SK-N-SH (cell line): ENCODE measurements around the gene CNTNAP2.

Experiments used
- CTCF ChIP-seq: fragments of 200-600 bp; sonication (generic); IDR thresholded peaks from 2 replicates; pipeline ENCODE4 v1.6.1; 2017; ENCODE audit warnings: antibody characterized with exemption, mild to moderate bottlenecking, moderate library complexity
- ELF1 ChIP-seq: IDR thresholded peaks from 2 replicates; pipeline ENCODE4 v1.4.0; 2012
- EZH2phosphoT487 ChIP-seq: fragments of 200-600 bp; sonication (generic); IDR thresholded peaks from 2 replicates; pipeline ENCODE4 v1.6.1; 2017; ENCODE audit warnings: low read depth, mixed run types, mild to moderate bottlenecking, antibody characterized with exemption, moderate library complexity, borderline replicate concordance
- FOSL2 ChIP-seq: IDR thresholded peaks from 2 replicates; pipeline ENCODE4 v1.4.0; 2012; ENCODE audit warnings: low read depth, mild to moderate bottlenecking, moderate library complexity, borderline replicate concordance
- IRF3 ChIP-seq: fragments of 150-350 bp; IDR thresholded peaks from 2 replicates; pipeline ENCODE4 v1.6.1; 2016; ENCODE audit warnings: mild to moderate bottlenecking, low read depth, low read length
- JUND ChIP-seq: IDR thresholded peaks from 2 replicates; pipeline ENCODE4 v1.4.0; 2012
- MAX ChIP-seq: IDR thresholded peaks from 2 replicates; pipeline ENCODE4 v1.4.0; 2012; ENCODE audit warnings: low read depth
- NRF1 ChIP-seq: IDR thresholded peaks from 2 replicates; pipeline ENCODE4 v1.6.1; 2012; ENCODE audit warnings: low read depth, mild to moderate bottlenecking, low read length
- PBX3 ChIP-seq: IDR thresholded peaks from 2 replicates; pipeline ENCODE4; 2012
- POLR2AphosphoS5 ChIP-seq: IDR thresholded peaks from 2 replicates; pipeline ENCODE4 v1.6.1; 2012; ENCODE audit warnings: low read depth, low read length
- RCOR1 ChIP-seq: fragments of 150-350 bp; IDR thresholded peaks from 2 replicates; pipeline ENCODE4 v1.6.1; 2017; ENCODE audit warnings: antibody characterized with exemption, low read length
- REST ChIP-seq: IDR thresholded peaks from 2 replicates; pipeline ENCODE4 v1.6.1; 2012; ENCODE audit warnings: mild to moderate bottlenecking, low read depth, low read length, moderate library complexity
- SMC3 ChIP-seq: IDR thresholded peaks from 2 replicates; pipeline ENCODE4 v1.6.1; 2012; ENCODE audit warnings: low read depth, low read length, improper control_type of control experiment
- ZBTB33 ChIP-seq: IDR thresholded peaks from 2 replicates; pipeline ENCODE4 v1.4.0; 2012; ENCODE audit warnings: low read depth, borderline replicate concordance

GRCh38 chr7:146119002-146119401, 2.4 kb downstream of the CNTNAP2 start:
- TF ChIP-seq POLR2AphosphoS5 (no peak), EZH2phosphoT487 (no peak), CTCF (peak; percentile 72), FOSL2 (no peak), JUND (no peak), REST (no peak), ELF1 (no peak), NRF1 (no peak), ZBTB33 (no peak), MAX (no peak), IRF3 (no peak), RCOR1 (no peak), PBX3 (no peak), SMC3 (peak; percentile 26; the same call in 1 of the 2 replicates)
